HepG2 (cell line): Measurements from ENCODE around the gene MAP3K3. TPM values are rescaled to one million over a fixed set of nuclear protein-coding genes. Genes with fewer than 3 reads are reported as not detected.
A peak's percentile ranks its signal among the peaks of the same experiment; 100 is the strongest.

Source experiments
- CEBPG ChIP-seq: IDR thresholded peaks from 2 replicates; pipeline ENCODE4 v1.6.1; 2016
- HNRNPK ChIP-seq: fragments of 200-400 bp; formaldehyde crosslinking; IDR thresholded peaks from 2 replicates; pipeline ENCODE4 v1.6.1; 2018; ENCODE audit warnings: low read length, low read depth, moderate library complexity, mild to moderate bottlenecking; ENCODE audit not compliant: poor library complexity, severe bottlenecking
- MEIS2 ChIP-seq: sonication (generic); formaldehyde crosslinking; IDR thresholded peaks from 2 replicates; pipeline ENCODE4 v1.9.0; 2021; ENCODE audit warnings: mild to moderate bottlenecking, missing genetic modification reagents
- MIER2 ChIP-seq: IDR thresholded peaks from 2 replicates; pipeline ENCODE4 v1.6.1; 2016; ENCODE audit warnings: missing biosample characterization, missing genetic modification reagents
- PHF5A ChIP-seq: IDR thresholded peaks from one replicate; pipeline ENCODE4 v1.6.1; 2018; ENCODE audit warnings: low read depth, missing genetic modification reagents; ENCODE audit not compliant: unreplicated experiment
- RFX1 ChIP-seq: fragments of 450-650 bp; IDR thresholded peaks from 2 replicates; pipeline ENCODE4 v1.6.1; 2017
- RXRB ChIP-seq: IDR thresholded peaks from 2 replicates; pipeline ENCODE4 v1.6.1; 2016; ENCODE audit warnings: borderline replicate concordance, missing genetic modification reagents, missing compliant biosample characterization
- TAF15 ChIP-seq: fragments of 200-400 bp; formaldehyde crosslinking; IDR thresholded peaks from one replicate; pipeline ENCODE4 v1.6.1; 2018; ENCODE audit warnings: mild to moderate bottlenecking, low read depth, low read length; ENCODE audit not compliant: poor library complexity, severe bottlenecking
- TBX3 ChIP-seq: fragments of 450-650 bp; IDR thresholded peaks from 2 replicates; pipeline ENCODE4 v1.6.1; 2017; ENCODE audit warnings: antibody characterized with exemption, mild to moderate bottlenecking, inconsistent platforms, borderline replicate concordance
- ZKSCAN8 ChIP-seq: IDR thresholded peaks from 2 replicates; pipeline ENCODE4 v1.6.1; 2016; ENCODE audit warnings: borderline replicate concordance, missing genetic modification reagents, missing compliant biosample characterization
- ZNF124 ChIP-seq: sonication (generic); formaldehyde crosslinking; IDR thresholded peaks from 2 replicates; pipeline ENCODE4 v1.4.0; 2020; ENCODE audit warnings: missing genetic modification reagents
- ZNF17 ChIP-seq: sonication (generic); formaldehyde crosslinking; IDR thresholded peaks from 2 replicates; pipeline ENCODE4 v1.5.0; 2020; ENCODE audit warnings: mild to moderate bottlenecking, missing genetic modification reagents
- ZNF230 ChIP-seq: sonication (generic); formaldehyde crosslinking; IDR thresholded peaks from 2 replicates; pipeline ENCODE4 v1.4.0; 2020; ENCODE audit warnings: mild to moderate bottlenecking, missing genetic modification reagents
- ZNF441 ChIP-seq: sonication (generic); formaldehyde crosslinking; IDR thresholded peaks from 2 replicates; pipeline ENCODE4 v1.7.0; 2021; ENCODE audit warnings: missing genetic modification reagents, borderline replicate concordance
- ZNF468 ChIP-seq: sonication (generic); formaldehyde crosslinking; IDR thresholded peaks from 2 replicates; pipeline ENCODE4 v1.8.0; 2022; ENCODE audit warnings: mild to moderate bottlenecking, moderate library complexity, missing genetic modification reagents
- ZNF761 ChIP-seq: sonication (generic); formaldehyde crosslinking; conservative IDR thresholded peaks from 2 replicates; pipeline ENCODE4 v1.4.0; 2020; ENCODE audit warnings: mild to moderate bottlenecking, missing genetic modification reagents
- ZSCAN29 ChIP-seq: sonication (generic); formaldehyde crosslinking; conservative IDR thresholded peaks from 2 replicates; pipeline ENCODE4 v1.4.0; 2020; ENCODE audit warnings: mild to moderate bottlenecking, missing genetic modification reagents
- polyA plus RNA-seq, 8 experiments: library from polyadenylated mRNA; depleted of rRNA in 3 of 8; stranded (reverse) in 7 of 8; unstranded in 1 of 8; fragments of >200 nt; fragmentation: Illumina TruSeq in 4 of 8; extraction: Trizol in 4 of 8; gene quantifications; 2 replicates each; pipeline versions ENCODE4 v1.2.1 to v1.2.3, GENCODE V29; 2011 to 2016; ENCODE audit warnings: low read depth in 4 of 8, missing spikeins in 1 of 8, mixed read lengths in 1 of 8; ENCODE audit not compliant: insufficient read depth in 1 of 8
- total RNA-seq, 5 experiments: library from RNA; depleted of rRNA; stranded (reverse); fragments of >200 nt; fragmentation: Illumina TruSeq; extraction: Trizol; gene quantifications; 2 replicates each; pipeline ENCODE4 v1.2.3, GENCODE V29; 2016; ENCODE audit warnings: low read depth in 1 of 5
- TF ChIP-seq, protein P1 (sequence below): sonication (generic); formaldehyde crosslinking; IDR thresholded peaks from 2 replicates; pipeline ENCODE4 v1.4.0; 2020; ENCODE audit warnings: mild to moderate bottlenecking, missing genetic modification reagents
- TF ChIP-seq, protein P2 (sequence below): sonication (generic); formaldehyde crosslinking; IDR thresholded peaks from 2 replicates; pipeline ENCODE4 v1.8.0; 2022; ENCODE audit warnings: low read depth, missing genetic modification reagents
- TF ChIP-seq, protein P3 (sequence below): conservative IDR thresholded peaks from 2 replicates; pipeline ENCODE4 v1.6.1; 2018; ENCODE audit warnings: missing genetic modification reagents
- TF ChIP-seq, protein P4 (sequence below): sonication (generic); formaldehyde crosslinking; IDR thresholded peaks from 2 replicates; pipeline ENCODE4 v1.4.0; 2020; ENCODE audit warnings: missing genetic modification reagents, mild to moderate bottlenecking, borderline replicate concordance

Gene MAP3K3
- total and polyA plus RNA-seq, 2 of the 13 experiments (the other 11 are each of a cell fraction or from before 2014, with no cell fraction given): 17.7 to 21.8 TPM

DNA sequence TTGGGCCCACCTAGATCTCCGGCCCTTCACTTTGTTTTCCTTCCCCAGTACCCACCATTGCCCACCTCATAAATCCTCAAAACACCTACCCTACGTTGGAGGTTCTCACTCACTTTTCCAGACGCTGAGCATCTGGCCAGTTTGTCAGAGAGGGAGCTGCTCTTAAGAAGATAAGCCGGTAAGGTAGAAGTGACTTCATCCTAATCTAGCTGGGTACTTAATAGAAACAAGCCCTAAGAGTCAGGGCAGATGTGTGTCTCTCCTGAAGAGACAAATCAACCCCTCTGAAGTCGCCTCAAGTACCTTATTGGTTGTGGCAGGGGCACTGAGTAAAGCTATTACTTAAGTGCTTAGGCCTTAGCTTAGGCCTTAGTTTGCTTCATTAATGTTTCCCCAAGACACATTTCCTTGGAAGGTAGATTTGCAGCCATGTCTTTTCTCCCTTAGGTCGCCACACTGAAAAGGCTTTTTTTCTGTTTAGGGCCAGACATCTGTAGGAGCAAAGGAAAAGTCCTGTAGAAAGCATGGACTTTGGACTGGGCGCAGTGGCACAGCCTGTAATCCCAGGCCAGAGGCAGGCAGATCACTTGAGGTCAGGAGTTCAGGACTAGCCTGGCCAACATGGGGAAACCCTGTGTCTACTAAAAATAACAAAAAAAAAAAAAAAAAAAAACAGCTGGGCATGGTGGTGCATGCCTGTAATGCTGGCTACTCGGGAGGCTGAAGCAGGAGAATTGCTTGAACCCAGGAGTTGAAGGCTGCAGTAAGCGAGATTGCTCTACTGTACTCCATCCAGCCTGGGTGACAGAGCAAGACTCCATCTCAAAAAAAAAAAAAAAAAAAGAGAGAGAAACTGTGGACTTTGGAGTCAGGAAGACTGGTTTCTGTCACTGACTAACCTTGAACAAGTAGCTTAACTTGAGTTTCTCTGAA is 20.5 kb upstream of the MAP3K3 start (continued):
- TF ChIP-seq, protein P1, sequence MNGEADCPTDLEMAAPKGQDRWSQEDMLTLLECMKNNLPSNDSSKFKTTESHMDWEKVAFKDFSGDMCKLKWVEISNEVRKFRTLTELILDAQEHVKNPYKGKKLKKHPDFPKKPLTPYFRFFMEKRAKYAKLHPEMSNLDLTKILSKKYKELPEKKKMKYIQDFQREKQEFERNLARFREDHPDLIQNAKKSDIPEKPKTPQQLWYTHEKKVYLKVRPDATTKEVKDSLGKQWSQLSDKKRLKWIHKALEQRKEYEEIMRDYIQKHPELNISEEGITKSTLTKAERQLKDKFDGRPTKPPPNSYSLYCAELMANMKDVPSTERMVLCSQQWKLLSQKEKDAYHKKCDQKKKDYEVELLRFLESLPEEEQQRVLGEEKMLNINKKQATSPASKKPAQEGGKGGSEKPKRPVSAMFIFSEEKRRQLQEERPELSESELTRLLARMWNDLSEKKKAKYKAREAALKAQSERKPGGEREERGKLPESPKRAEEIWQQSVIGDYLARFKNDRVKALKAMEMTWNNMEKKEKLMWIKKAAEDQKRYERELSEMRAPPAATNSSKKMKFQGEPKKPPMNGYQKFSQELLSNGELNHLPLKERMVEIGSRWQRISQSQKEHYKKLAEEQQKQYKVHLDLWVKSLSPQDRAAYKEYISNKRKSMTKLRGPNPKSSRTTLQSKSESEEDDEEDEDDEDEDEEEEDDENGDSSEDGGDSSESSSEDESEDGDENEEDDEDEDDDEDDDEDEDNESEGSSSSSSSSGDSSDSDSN (CRISPR knock-in tag): no peak
- TF ChIP-seq ZNF468 (CRISPR knock-in tag) (no peak), CEBPG (CRISPR knock-in tag) (no peak), PHF5A (CRISPR knock-in tag) (no peak), ZNF761 (CRISPR knock-in tag) (0 out of 2 replicates have a peak, but pooled peaks have one; percentile 5), MEIS2 (CRISPR knock-in tag) (no peak), HNRNPK (no peak), ZSCAN29 (no peak), ZKSCAN8 (CRISPR knock-in tag) (no peak), ZNF441 (no peak), ZNF230 (no peak), RXRB (CRISPR knock-in tag) (peak; percentile 65), RFX1 (no peak), TBX3 (no peak), ZNF124 (0 out of 2 replicates have a peak, but pooled peaks have one; percentile 21), TAF15 (no peak), MIER2 (CRISPR knock-in tag) (no peak), ZNF17 (CRISPR knock-in tag) (no peak)
- TF ChIP-seq, protein P2, sequence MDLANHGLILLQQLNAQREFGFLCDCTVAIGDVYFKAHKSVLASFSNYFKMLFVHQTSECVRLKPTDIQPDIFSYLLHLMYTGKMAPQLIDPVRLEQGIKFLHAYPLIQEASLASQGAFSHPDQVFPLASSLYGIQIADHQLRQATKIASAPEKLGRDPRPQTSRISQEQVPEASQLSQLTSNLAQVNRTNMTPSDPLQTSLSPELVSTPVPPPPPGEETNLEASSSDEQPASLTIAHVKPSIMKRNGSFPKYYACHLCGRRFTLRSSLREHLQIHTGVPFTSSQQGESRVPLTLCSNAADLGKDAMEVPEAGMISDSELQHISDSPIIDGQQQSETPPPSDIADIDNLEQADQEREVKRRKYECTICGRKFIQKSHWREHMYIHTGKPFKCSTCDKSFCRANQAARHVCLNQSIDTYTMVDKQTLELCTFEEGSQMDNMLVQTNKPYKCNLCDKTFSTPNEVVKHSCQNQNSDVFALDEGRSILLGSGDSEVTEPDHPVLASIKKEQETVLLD (CRISPR knock-in tag): no peak
- TF ChIP-seq, protein P3, sequence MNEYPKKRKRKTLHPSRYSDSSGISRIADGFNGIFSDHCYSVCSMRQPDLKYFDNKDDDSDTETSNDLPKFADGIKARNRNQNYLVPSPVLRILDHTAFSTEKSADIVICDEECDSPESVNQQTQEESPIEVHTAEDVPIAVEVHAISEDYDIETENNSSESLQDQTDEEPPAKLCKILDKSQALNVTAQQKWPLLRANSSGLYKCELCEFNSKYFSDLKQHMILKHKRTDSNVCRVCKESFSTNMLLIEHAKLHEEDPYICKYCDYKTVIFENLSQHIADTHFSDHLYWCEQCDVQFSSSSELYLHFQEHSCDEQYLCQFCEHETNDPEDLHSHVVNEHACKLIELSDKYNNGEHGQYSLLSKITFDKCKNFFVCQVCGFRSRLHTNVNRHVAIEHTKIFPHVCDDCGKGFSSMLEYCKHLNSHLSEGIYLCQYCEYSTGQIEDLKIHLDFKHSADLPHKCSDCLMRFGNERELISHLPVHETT (CRISPR knock-in tag): no peak
- TF ChIP-seq, protein P4, sequence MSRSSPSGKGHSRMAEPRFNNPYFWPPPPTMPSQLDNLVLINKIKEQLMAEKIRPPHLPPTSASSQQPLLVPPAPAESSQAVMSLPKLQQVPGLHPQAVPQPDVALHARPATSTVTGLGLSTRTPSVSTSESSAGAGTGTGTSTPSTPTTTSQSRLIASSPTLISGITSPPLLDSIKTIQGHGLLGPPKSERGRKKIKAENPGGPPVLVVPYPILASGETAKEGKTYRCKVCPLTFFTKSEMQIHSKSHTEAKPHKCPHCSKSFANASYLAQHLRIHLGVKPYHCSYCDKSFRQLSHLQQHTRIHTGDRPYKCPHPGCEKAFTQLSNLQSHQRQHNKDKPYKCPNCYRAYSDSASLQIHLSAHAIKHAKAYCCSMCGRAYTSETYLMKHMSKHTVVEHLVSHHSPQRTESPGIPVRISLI: peak; percentile 85
